ENCODE data around the gene MYD88.

The MYD88 gene

GRCh38 chr3:38138349-38139190, at the start of gene MYD88:
TSS of gene MYD88 (plus strand) at chr3:38138661. CDS start at chr3:38138701, 40 bp downstream.
- peak; percentile 75 for DNase-seq

GRCh38 chr3:38089163-38089562, 49.3 kb upstream of the MYD88 start:
- no peak for DNase-seq

GRCh38 chr3:38090453-38090852, 48.0 kb upstream of the MYD88 start:
- DNase-seq = no peak

- DNase-seq = no peak
Observed at GRCh38 chr3:38094999-38095398, 43.5 kb upstream of the MYD88 start.

GRCh38 chr3:38095669-38096483, 42.6 kb upstream of the MYD88 start:
- DNase-seq = no peak

GRCh38 chr3:38097446-38098375, 40.8 kb upstream of the MYD88 start:
- DNase-seq = no peak

GRCh38 chr3:38098376-38098723, 40.1 kb upstream of the MYD88 start:
- no peak for DNase-seq

GRCh38 chr3:38099518-38099917, 38.9 kb upstream of the MYD88 start:
- DNase-seq = no peak

- no peak for DNase-seq
Observed at GRCh38 chr3:38100498-38100897, 38.0 kb upstream of the MYD88 start.

- no peak for DNase-seq
Observed at GRCh38 chr3:38101811-38102443, 36.5 kb upstream of the MYD88 start.

- no peak for DNase-seq
Observed at GRCh38 chr3:38102444-38102814, 36.0 kb upstream of the MYD88 start.

- DNase-seq = no peak
Observed at GRCh38 chr3:38105525-38105924, 32.9 kb upstream of the MYD88 start.

- no peak for DNase-seq
Observed at GRCh38 chr3:38107911-38108648, 30.4 kb upstream of the MYD88 start.

GRCh38 chr3:38108649-38109579, 29.5 kb upstream of the MYD88 start:
- peak; percentile 16 for DNase-seq

GRCh38 chr3:38109580-38110313, 28.7 kb upstream of the MYD88 start:
- no peak for DNase-seq

GRCh38 chr3:38110314-38111050, 28.0 kb upstream of the MYD88 start:
- DNase-seq = no peak

- DNase-seq = no peak
Observed at GRCh38 chr3:38111201-38111600, 27.3 kb upstream of the MYD88 start.

- no peak for DNase-seq
Observed at GRCh38 chr3:38111696-38112377, 26.6 kb upstream of the MYD88 start.

GRCh38 chr3:38112378-38112761, 26.1 kb upstream of the MYD88 start:
- no peak for DNase-seq
